K562 (cell line): ENCODE data around the gene GSK3B. TPM values are rescaled to one million over a fixed set of nuclear protein-coding genes. Genes with fewer than 3 reads are reported as not detected.

ENCODE experiments used
- NR1H2 ChIP-seq: sonication (generic); formaldehyde crosslinking; IDR thresholded peaks from 2 replicates; pipeline ENCODE4 v1.4.0; 2020; ENCODE audit warnings: mild to moderate bottlenecking, missing genetic modification reagents
- PRMT5 ChIP-seq: sonication (generic); formaldehyde crosslinking; IDR thresholded peaks from 2 replicates; pipeline ENCODE4 v1.5.0; 2020; ENCODE audit warnings: missing genetic modification reagents
- RBM22 ChIP-seq: fragments of 200-400 bp; formaldehyde crosslinking; IDR thresholded peaks from 2 replicates; pipeline ENCODE4 v1.6.1; 2018; ENCODE audit warnings: low read length, low read depth; ENCODE audit not compliant: poor library complexity, severe bottlenecking
- STAT5B ChIP-seq: fragments of 250-450 bp; sonication (Bioruptor Pico); IDR thresholded peaks from 2 replicates; pipeline ENCODE4 v1.8.0; 2021; ENCODE audit warnings: mild to moderate bottlenecking, inconsistent platforms
- ZNF239 ChIP-seq: fragments of 250-450 bp; sonication (Bioruptor Pico); IDR thresholded peaks from 2 replicates; pipeline ENCODE4 v1.4.0; 2020; ENCODE audit warnings: mild to moderate bottlenecking
- ZNF444 ChIP-seq: fragments of 250-450 bp; sonication (Bioruptor Pico); IDR thresholded peaks from 2 replicates; pipeline ENCODE4 v1.4.0; 2020; ENCODE audit warnings: mild to moderate bottlenecking, moderate library complexity
- polyA plus RNA-seq, 8 experiments: library from polyadenylated mRNA; depleted of rRNA in 4 of 8; stranded (reverse) in 5 of 8; unstranded in 3 of 8; fragments of >200 nt; fragmentation: Nextera tagmentation in 2 of 8; fragmentation: Illumina TruSeq in 1 of 8; extraction: Ambion mirVana in 2 of 8; extraction: Trizol in 1 of 8; gene quantifications; 2 replicates each; pipeline versions ENCODE4 v1.2.1 to v1.2.3, GENCODE V29; 2011 to 2014; ENCODE audit warnings: inconsistent platforms in 1 of 8, missing spikeins in 1 of 8
- total RNA-seq, 7 experiments: library from RNA; depleted of rRNA in 6 of 7; stranded (reverse); fragments of >200 nt in 6 of 7; fragmentation: Illumina TruSeq in 2 of 7; extraction: Trizol in 2 of 7; gene quantifications; 2 replicates each; pipeline versions ENCODE4 v1.2.1 to v1.2.3, GENCODE V29; 2011 to 2021; ENCODE audit warnings: low replicate concordance in 1 of 7
- TF ChIP-seq, protein P1 (sequence below), 2 experiments: fragments of 450-650 bp; formaldehyde crosslinking in 1 of 2; IDR thresholded peaks; 2 replicates each; pipeline versions ENCODE4 v1.4.0 to v1.6.1; 2014 to 2020; ENCODE audit warnings: mild to moderate bottlenecking in 2 of 2, borderline replicate concordance in 1 of 2, low read depth in 1 of 2

The GSK3B gene
- total and polyA plus RNA-seq, 9 of the 15 experiments (the other 6 are each of a cell fraction or from before 2014, with no cell fraction given) = 4.7 to 25.0 (median 18.7) TPM

DNA sequence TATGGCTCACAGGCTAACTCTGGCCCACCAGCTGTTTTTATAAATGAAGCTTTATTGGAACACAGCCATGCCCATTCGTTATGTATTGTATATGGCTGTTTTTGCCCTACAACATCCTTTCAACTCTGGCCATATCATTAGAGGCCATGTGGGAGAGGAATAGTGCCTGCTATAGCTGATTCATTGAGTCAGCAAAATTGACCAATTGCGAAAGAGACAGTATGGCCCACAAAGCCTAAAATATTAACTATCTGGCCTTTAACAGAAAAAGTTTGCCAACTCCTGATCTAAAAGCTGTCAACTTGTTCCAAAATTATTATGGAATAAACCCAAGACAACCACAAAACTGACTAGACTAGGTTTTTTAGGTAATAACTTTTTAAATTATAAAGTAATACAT is 311.0 kb downstream of the GSK3B start (continued):
- TF ChIP-seq, protein P1, sequence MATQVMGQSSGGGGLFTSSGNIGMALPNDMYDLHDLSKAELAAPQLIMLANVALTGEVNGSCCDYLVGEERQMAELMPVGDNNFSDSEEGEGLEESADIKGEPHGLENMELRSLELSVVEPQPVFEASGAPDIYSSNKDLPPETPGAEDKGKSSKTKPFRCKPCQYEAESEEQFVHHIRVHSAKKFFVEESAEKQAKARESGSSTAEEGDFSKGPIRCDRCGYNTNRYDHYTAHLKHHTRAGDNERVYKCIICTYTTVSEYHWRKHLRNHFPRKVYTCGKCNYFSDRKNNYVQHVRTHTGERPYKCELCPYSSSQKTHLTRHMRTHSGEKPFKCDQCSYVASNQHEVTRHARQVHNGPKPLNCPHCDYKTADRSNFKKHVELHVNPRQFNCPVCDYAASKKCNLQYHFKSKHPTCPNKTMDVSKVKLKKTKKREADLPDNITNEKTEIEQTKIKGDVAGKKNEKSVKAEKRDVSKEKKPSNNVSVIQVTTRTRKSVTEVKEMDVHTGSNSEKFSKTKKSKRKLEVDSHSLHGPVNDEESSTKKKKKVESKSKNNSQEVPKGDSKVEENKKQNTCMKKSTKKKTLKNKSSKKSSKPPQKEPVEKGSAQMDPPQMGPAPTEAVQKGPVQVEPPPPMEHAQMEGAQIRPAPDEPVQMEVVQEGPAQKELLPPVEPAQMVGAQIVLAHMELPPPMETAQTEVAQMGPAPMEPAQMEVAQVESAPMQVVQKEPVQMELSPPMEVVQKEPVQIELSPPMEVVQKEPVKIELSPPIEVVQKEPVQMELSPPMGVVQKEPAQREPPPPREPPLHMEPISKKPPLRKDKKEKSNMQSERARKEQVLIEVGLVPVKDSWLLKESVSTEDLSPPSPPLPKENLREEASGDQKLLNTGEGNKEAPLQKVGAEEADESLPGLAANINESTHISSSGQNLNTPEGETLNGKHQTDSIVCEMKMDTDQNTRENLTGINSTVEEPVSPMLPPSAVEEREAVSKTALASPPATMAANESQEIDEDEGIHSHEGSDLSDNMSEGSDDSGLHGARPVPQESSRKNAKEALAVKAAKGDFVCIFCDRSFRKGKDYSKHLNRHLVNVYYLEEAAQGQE (IDR thresholded peaks at IDR 0.05; ENCODE audit: borderline replicate concordance) = no peak
- TF ChIP-seq, protein P1 (CRISPR knock-in tag; IDR thresholded peaks at IDR 0.05; ENCODE audit: low read depth) = no peak
- TF ChIP-seq STAT5B (no peak), NR1H2 (no peak), ZNF239 (CRISPR knock-in tag) (no peak), RBM22 (no peak), ZNF444 (CRISPR knock-in tag) (no peak), PRMT5 (CRISPR knock-in tag) (no peak)
